Fibroblast of skin of abdomen (primary cell): ENCODE data around the gene REN.

Experiments used
- DNase-seq: peaks from one replicate; pipeline ENCODE4 v3.0.0-alpha.2; 2013

Gene REN

DNA sequence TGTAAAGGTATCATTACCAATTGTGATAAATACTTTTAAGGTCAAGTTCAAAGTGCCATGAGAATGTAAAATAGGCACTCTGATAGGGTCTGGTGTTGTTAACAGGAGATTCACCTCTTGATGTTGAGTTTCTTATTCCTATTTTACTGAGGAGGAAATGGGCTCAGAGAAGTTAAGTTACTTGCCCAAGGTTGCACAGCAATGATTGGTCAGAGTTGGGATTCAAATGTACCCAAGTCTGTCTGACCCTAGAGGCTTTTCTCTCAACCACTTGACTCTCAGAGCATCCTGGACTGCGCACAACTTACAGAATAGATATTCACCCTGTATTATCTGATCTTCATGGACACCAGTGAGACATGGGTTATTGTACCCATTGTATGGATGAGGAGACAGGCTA lies 59.3 kb downstream of the REN start:
- no peak for DNase-seq

GRCh38 chr1:204105131-204105515 lies 61.0 kb downstream of the REN start:
- DNase-seq = no peak
